Dedifferentiated amniotic fluid mesenchymal stem cell (primary cell): ENCODE measurements around the gene FAAP20.

Experiments
- DNase-seq: peaks from one replicate; pipeline ENCODE4 v3.0.0-alpha.2; 2016; ENCODE audit errors: extremely low spot score

FAAP20 gene, protein sequence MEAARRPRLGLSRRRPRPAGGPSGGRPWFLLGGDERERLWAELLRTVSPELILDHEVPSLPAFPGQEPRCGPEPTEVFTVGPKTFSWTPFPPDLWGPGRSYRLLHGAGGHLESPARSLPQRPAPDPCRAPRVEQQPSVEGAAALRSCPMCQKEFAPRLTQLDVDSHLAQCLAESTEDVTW

GRCh38 chr1:2194319-2194897 is at the start of gene FAAP20:
TSS of gene FAAP20 (minus strand) at chr1:2194772. CDS start at chr1:2194749, 23 bp downstream.
- DNase-seq: peak; percentile 50

GRCh38 chr1:2242814-2243725 is 48.5 kb upstream of the FAAP20 start:
- no peak for DNase-seq

GRCh38 chr1:2241820-2242219 is 47.2 kb upstream of the FAAP20 start:
- DNase-seq: no peak

DNA sequence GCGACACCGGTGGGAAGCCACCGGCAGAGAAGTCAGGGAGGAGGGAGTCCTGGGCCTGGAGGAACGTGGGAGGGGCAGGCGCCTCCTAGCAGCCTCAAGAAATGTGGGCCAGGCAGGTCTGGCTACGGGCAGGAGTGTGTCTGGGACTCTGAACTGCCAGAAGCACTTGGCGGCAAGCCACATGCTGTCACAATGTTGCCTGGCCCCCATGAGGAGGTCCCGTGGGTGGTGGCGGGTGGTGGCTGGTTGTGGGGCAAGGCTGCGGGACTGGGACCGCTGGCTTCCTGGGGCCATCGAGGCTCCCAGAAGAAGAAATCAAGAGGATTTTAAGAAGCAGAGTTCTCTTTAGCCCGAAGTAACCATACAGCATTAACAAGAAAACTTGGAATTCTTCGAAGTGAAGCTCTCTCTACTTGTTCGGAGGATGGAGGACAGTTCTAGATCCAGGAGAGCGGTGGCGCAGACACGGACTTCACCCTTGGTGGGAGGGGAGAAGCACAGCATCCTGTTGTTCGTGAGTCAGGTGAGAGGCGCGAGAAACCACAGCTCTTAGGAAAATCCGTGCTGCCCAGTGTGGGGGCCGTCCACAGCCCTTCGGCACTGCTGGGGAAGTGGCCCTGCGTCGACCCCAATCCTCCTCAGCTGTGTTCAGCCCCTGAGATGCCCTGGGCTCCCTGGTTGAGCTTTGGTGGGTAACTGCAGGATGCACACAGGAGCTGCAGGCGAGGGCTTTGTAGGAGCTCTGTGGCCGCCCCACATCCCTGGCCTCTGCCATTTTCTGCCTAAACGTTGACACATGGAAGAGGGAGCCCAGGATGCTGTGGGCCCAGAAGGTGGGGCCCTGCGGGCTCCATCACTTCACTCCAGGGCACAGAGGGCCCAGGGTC is 45.9 kb upstream of the FAAP20 start:
- no peak for DNase-seq

- no peak for DNase-seq
These were observed 44.9 kb upstream of the FAAP20 start for GRCh38 chr1:2239384-2239985.

DNA sequence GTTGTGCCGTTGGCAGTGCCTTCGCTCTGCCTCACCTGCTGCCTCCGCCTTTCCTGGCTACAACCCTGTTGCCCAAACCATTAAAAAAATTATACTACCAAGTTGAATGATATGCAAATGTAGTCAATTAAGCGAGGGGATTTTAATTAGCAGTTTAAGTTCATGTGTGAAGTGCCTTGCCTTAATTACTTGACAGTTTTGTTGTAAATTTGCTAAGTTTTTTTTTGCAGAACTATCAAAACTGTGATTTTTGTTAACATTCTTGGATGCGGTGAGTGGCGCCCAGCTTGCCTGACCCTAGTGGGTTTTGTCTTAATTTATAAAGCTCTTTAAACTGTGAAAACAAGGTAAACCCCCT is 44.4 kb upstream of the FAAP20 start:
- no peak for DNase-seq

GRCh38 chr1:2238361-2239012 is 43.9 kb upstream of the FAAP20 start:
- no peak for DNase-seq

- DNase-seq: no peak
These were observed 43.2 kb upstream of the FAAP20 start for GRCh38 chr1:2237773-2238172.

GRCh38 chr1:2236695-2237677 is 42.4 kb upstream of the FAAP20 start:
- no peak for DNase-seq

- no peak for DNase-seq
These were observed 40.9 kb upstream of the FAAP20 start for GRCh38 chr1:2235300-2235998.

GRCh38 chr1:2234762-2235113 is 40.2 kb upstream of the FAAP20 start:
- no peak for DNase-seq

DNA sequence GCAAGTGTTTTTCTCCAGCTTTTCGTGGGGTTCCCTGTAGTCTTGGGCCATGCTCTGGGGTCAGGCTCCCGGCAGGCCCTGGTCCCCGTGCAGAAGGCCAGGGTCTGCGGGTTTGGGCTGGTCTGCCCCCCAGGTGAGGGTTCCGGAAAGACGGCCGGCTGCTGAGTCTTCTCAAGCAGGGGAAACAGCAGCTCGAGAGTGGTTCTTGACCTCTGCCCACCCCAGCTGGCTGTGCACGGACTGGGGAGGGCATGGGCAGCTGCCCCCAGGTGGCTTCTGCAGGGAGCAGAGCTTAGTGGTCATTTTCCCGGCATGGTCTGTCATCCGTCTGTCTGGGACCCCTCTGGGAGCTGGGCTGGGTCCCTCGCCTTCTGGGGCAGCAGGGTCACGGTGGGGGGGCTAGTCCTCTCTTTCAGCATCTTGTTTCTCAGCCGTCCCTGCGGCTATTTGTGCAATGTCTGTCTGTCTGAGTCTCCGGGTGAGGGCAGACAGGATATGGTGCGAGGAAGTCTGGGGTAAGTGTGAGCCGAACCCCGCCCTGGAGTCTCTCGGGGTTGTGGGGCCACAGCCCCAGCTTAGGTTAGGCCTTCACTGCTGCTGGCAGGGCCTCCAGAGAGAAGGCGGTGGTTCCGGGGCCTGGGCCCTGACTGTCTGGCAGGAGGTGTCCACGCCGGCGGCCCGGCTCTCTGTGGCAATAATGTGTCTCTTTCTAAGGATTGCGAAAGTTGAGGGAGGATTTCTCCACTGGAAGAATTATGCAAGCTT is 39.6 kb upstream of the FAAP20 start:
- DNase-seq: peak; percentile 81

GRCh38 chr1:2233468-2233867 is 38.9 kb upstream of the FAAP20 start:
- no peak for DNase-seq

DNA sequence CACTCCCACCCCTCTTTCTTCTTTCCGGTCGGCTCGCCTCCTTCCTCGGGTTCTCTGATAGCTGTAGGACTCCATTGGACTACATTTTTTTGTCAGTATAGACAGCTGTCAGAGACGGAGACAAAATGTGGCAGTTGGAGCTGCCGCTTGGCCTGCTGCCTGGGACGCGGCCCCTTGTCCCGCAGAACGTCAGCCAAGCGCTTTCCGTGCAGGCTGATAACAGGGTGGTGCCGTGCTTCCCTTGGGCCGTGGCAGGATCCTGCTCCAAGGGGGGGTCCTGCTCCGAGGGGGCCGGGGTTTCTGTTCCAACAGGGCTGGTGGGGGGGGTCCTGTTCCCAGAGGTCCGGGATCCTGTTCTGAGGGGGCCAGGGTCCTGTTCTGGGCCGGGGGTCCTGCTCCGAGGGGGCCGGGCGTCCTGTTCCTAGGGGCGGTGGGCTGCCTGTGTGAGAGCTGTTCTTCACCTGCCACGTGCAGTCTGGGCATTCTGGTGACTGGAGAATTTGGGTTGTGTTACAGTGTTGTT is 38.4 kb upstream of the FAAP20 start:
- DNase-seq: no peak

- no peak for DNase-seq
These were observed 37.8 kb upstream of the FAAP20 start for GRCh38 chr1:2232255-2232915.

GRCh38 chr1:2231532-2232254 is 37.1 kb upstream of the FAAP20 start:
- DNase-seq: no peak
